DND-41 (cell line): ENCODE measurements around the gene ABCA2.
"Not testable (repeated sequence)": the region's sequence is repeated elsewhere in the genome, so short reads cannot be mapped to it uniquely, and the experiment has no call there.

Experiments used
- ATAC-seq: fragments of 200-7000 bp; cut with Tn5 transposase; 3 replicates; pipeline ENCODE4 v1.9.1; 2021; ENCODE audit warnings: low read depth; ENCODE audit not compliant: insufficient read depth
- DNase-seq: peaks from one replicate; pipeline ENCODE4 v3.0.0-alpha.2; 2020
- H2AFZ ChIP-seq: 2 replicates; pipeline ENCODE4 v1.6.0; 2012; ENCODE audit warnings: low read depth, low read length
- H3K27ac ChIP-seq: 2 replicates; pipeline ENCODE4 v1.5.1; 2012; ENCODE audit warnings: low read length, inconsistent platforms
- H3K27me3 ChIP-seq: fragments of 200-600 bp; sonication (generic); 2 replicates; pipeline ENCODE4 v1.6.0; 2012; ENCODE audit warnings: low read length, mild to moderate bottlenecking, inconsistent platforms; ENCODE audit not compliant: insufficient read depth, poor library complexity
- H3K36me3 ChIP-seq: 2 replicates; pipeline ENCODE4 v1.5.1; 2012; ENCODE audit warnings: low read length, inconsistent platforms; ENCODE audit not compliant: insufficient read depth
- H3K4me1 ChIP-seq: 2 replicates; pipeline ENCODE4 v1.5.1; 2012; ENCODE audit warnings: mild to moderate bottlenecking, low read length; ENCODE audit not compliant: insufficient read depth
- H3K4me2 ChIP-seq: 2 replicates; pipeline ENCODE4 v1.6.0; 2012; ENCODE audit warnings: mild to moderate bottlenecking, moderate library complexity, low read length, inconsistent platforms; ENCODE audit not compliant: insufficient read depth
- H3K4me3 ChIP-seq, 2 experiments: fragments of 200-600 bp in 1 of 2; shearing (Covaris generic) in 1 of 2; 2 replicates each; pipeline ENCODE4 v1.5.1; 2012 to 2016; ENCODE audit warnings: inconsistent platforms in 2 of 2, low read length in 2 of 2, mild to moderate bottlenecking in 2 of 2, low read depth in 1 of 2, moderate library complexity in 1 of 2
- H3K79me2 ChIP-seq: 2 replicates; pipeline ENCODE4 v1.6.0; 2012; ENCODE audit warnings: low read length, inconsistent platforms; ENCODE audit not compliant: insufficient read depth
- H3K9ac ChIP-seq: 2 replicates; pipeline ENCODE4 v1.6.0; 2012; ENCODE audit warnings: low read depth, mild to moderate bottlenecking, inconsistent platforms, low read length, moderate library complexity
- H3K9me3 ChIP-seq: 2 replicates; pipeline ENCODE4 v1.5.1; 2012; ENCODE audit warnings: low read length, moderate library complexity, mild to moderate bottlenecking, inconsistent platforms; ENCODE audit not compliant: insufficient read depth, severe bottlenecking
- H4K20me1 ChIP-seq: 2 replicates; pipeline ENCODE4 v1.6.0; 2012; ENCODE audit warnings: low read length; ENCODE audit not compliant: insufficient read depth
- EZH2 ChIP-seq: IDR thresholded peaks from 3 replicates; pipeline ENCODE4 v1.6.1; 2012; ENCODE audit warnings: borderline replicate concordance, low read depth, mild to moderate bottlenecking, moderate library complexity, low read length, inconsistent platforms; ENCODE audit not compliant: severe bottlenecking
- TF ChIP-seq, protein P1 (sequence below): IDR thresholded peaks from 2 replicates; pipeline ENCODE4 v1.5.1; 2012; ENCODE audit warnings: borderline replicate concordance, low read length, moderate library complexity, mild to moderate bottlenecking; ENCODE audit not compliant: poor library complexity, severe bottlenecking; ENCODE audit errors: extremely low read depth

Gene ABCA2

DNA sequence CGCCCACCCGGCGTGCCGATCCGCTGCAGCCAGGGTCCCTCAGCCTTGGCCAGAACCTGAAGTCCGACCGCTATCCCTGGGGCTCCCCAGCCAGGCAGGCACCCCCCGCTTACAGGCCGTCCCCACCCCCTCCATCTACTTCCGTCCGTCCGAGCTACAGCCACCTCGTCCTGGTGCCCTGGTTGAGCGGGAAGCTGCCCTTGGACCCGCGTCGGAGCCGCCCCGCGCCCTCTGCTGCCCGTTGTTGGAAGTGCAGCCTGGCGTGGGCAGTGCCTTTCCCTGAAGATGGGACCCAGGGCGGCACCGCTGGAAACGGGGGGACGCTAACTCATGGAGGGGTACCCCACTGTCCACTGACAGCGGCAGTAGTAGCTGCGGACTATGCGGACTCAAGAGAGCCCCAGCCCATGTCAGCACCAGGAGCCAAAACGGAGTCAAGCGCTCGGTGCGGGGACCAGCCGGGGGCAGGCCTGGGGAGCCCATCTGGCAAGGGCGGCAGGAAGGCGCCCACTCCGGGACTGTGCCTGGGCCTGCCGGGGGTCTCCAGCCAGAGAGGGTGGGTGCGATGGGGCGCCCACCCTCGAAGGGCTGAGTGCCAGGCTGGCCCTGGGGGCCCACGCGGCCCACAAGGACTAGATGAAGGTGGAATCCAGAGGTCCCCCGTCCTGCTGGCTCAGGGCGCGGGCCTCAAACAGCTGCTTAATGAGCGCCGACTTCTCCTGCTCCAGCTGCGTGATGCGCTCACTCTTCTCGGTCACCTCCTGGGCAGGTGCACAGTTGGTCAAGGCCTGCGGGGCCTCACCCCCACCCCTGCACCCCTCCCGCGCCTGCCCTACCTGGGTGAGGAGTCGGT, 36.2 kb upstream of the ABCA2 start:
- Histone ChIP-seq H3K4me2 (no peak overlapping the region), H3K4me1 (peaks cover 18% of the 10 kb centered on the region), H2AFZ (no peak overlapping the region), H3K36me3 (peaks cover 29% of the 10 kb centered on the region), H3K27ac (no peak overlapping the region), H3K4me3 (no peak overlapping the region), H3K79me2 (peaks cover 8% of the 10 kb centered on the region), H3K9ac (no peak overlapping the region), H3K9me3 (no peaks in the 10 kb centered on the region), H4K20me1 (peaks cover 47% of the 10 kb centered on the region), H3K27me3 (no peaks in the 10 kb centered on the region)
- no peak for TF ChIP-seq EZH2
- TF ChIP-seq, protein P1, sequence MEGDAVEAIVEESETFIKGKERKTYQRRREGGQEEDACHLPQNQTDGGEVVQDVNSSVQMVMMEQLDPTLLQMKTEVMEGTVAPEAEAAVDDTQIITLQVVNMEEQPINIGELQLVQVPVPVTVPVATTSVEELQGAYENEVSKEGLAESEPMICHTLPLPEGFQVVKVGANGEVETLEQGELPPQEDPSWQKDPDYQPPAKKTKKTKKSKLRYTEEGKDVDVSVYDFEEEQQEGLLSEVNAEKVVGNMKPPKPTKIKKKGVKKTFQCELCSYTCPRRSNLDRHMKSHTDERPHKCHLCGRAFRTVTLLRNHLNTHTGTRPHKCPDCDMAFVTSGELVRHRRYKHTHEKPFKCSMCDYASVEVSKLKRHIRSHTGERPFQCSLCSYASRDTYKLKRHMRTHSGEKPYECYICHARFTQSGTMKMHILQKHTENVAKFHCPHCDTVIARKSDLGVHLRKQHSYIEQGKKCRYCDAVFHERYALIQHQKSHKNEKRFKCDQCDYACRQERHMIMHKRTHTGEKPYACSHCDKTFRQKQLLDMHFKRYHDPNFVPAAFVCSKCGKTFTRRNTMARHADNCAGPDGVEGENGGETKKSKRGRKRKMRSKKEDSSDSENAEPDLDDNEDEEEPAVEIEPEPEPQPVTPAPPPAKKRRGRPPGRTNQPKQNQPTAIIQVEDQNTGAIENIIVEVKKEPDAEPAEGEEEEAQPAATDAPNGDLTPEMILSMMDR, result peak; percentile 87
- peak; percentile 52 for DNase-seq
- ATAC-seq, result peak; percentile 48; the same call in 2 of the 3 replicates

- Histone ChIP-seq H3K9ac (no peak overlapping the region), H3K4me2 (no peak overlapping the region), H3K36me3 (peaks cover 29% of the 10 kb centered on the region), H3K27ac (no peak overlapping the region), H2AFZ (no peak overlapping the region), H3K79me2 (peaks cover under 1% of the 10 kb centered on the region; the same call in 1 of the 2 replicates), H4K20me1 (peaks cover 39% of the 10 kb centered on the region), H3K27me3 (no peaks in the 10 kb centered on the region), H3K4me3 (no peak overlapping the region), H3K9me3 (no peaks in the 10 kb centered on the region), H3K4me1 (peaks cover 10% of the 10 kb centered on the region)
- ATAC-seq, result no peak
- TF ChIP-seq EZH2, result no peak
- TF ChIP-seq, protein P1, result no peak
- DNase-seq, result no peak
Observed at GRCh38 chr9:137063311-137064026, 35.4 kb upstream of the ABCA2 start.

GRCh38 chr9:137062798-137063197, 34.8 kb upstream of the ABCA2 start:
- H3K27ac ChIP-seq, H3K4me1 ChIP-seq, ATAC-seq, H3K9ac ChIP-seq, H3K4me2 ChIP-seq, H3K27me3 ChIP-seq, H3K4me3 ChIP-seq, DNase-seq, H2AFZ ChIP-seq, H3K9me3 ChIP-seq, H3K79me2 ChIP-seq: not testable (repeated sequence)
- H4K20me1 ChIP-seq, result peaks cover 32% of the 10 kb centered on the region
- peaks cover 29% of the 10 kb centered on the region for H3K36me3 ChIP-seq

- H2AFZ ChIP-seq, result no peak overlapping the region
- H3K4me1 ChIP-seq, result no peaks in the 10 kb centered on the region
- no peaks in the 10 kb centered on the region for H3K27me3 ChIP-seq
- no peak overlapping the region for H3K9ac ChIP-seq
- peaks cover 32% of the 10 kb centered on the region for H4K20me1 ChIP-seq
- no peaks in the 10 kb centered on the region for H3K79me2 ChIP-seq
- no peak overlapping the region for H3K4me2 ChIP-seq
- H3K27ac ChIP-seq, result no peak overlapping the region
- TF ChIP-seq, protein P1, result no peak
- TF ChIP-seq EZH2, result no peak
- no peak overlapping the region for H3K4me3 ChIP-seq
- DNase-seq (no peak), ATAC-seq (0 out of 3 replicates have a peak, but pooled peaks have one; percentile 18)
- peaks cover 29% of the 10 kb centered on the region for H3K36me3 ChIP-seq
- no peaks in the 10 kb centered on the region for H3K9me3 ChIP-seq
Observed at GRCh38 chr9:137062384-137062783, 34.3 kb upstream of the ABCA2 start.
